DMS79 treated with DMSO at 0.1 percent for 48 hours (cell line): ENCODE data around the gene IPO11.
"Not testable (repeated sequence)": the region's sequence is repeated elsewhere in the genome, so short reads cannot be mapped to it uniquely, and the experiment has no call there.

Experiments
- DNase-seq: peaks from one replicate; lab custom pipeline; 2025; lab: John Stamatoyannopoulos, UW

IPO11 gene

GRCh38 chr5:62600560-62601252, 188.1 kb downstream of the IPO11 start:
- no peak for DNase-seq

- DNase-seq: no peak
These were observed 191.4 kb downstream of the IPO11 start for GRCh38 chr5:62603934-62604333.

- DNase-seq: no peak
These were observed 193.1 kb downstream of the IPO11 start for GRCh38 chr5:62605638-62606037.

- no peak for DNase-seq
These were observed 194.3 kb downstream of the IPO11 start for GRCh38 chr5:62606878-62607277.

GRCh38 chr5:62607615-62608014, 195.1 kb downstream of the IPO11 start:
- DNase-seq: no peak

- no peak for DNase-seq
These were observed 196.3 kb downstream of the IPO11 start for GRCh38 chr5:62608529-62609511.

- DNase-seq: no peak
These were observed 201.8 kb downstream of the IPO11 start for GRCh38 chr5:62614355-62614754.

- DNase-seq: peak; percentile 48
These were observed 204.2 kb downstream of the IPO11 start for GRCh38 chr5:62616615-62617277.

GRCh38 chr5:62617943-62618342, 205.4 kb downstream of the IPO11 start:
- DNase-seq: no peak

- no peak for DNase-seq
These were observed 208.2 kb downstream of the IPO11 start for GRCh38 chr5:62620761-62621160.

GRCh38 chr5:62621280-62621679, 208.7 kb downstream of the IPO11 start:
- DNase-seq: no peak

GRCh38 chr5:62623271-62623670, 210.7 kb downstream of the IPO11 start:
- no peak for DNase-seq

- not testable (repeated sequence) for DNase-seq
These were observed 211.9 kb downstream of the IPO11 start for GRCh38 chr5:62624436-62624835.

GRCh38 chr5:62626534-62626933, 214.0 kb downstream of the IPO11 start:
- DNase-seq: no peak

GRCh38 chr5:62627121-62627520, 214.6 kb downstream of the IPO11 start:
- no peak for DNase-seq

- DNase-seq: no peak
These were observed 215.3 kb downstream of the IPO11 start for GRCh38 chr5:62627901-62628300.

- DNase-seq: no peak
These were observed 219.5 kb downstream of the IPO11 start for GRCh38 chr5:62631909-62632580.

GRCh38 chr5:62633243-62633642, 220.7 kb downstream of the IPO11 start:
- DNase-seq: no peak

GRCh38 chr5:62640446-62640845, 227.9 kb downstream of the IPO11 start:
- no peak for DNase-seq

- no peak for DNase-seq
These were observed 229.9 kb downstream of the IPO11 start for GRCh38 chr5:62642468-62642867.

GRCh38 chr5:62643556-62644451, 231.2 kb downstream of the IPO11 start:
- peak; percentile 32 for DNase-seq
